Measurements from ENCODE around the gene TTBK2.

TTBK2 gene

DNA sequence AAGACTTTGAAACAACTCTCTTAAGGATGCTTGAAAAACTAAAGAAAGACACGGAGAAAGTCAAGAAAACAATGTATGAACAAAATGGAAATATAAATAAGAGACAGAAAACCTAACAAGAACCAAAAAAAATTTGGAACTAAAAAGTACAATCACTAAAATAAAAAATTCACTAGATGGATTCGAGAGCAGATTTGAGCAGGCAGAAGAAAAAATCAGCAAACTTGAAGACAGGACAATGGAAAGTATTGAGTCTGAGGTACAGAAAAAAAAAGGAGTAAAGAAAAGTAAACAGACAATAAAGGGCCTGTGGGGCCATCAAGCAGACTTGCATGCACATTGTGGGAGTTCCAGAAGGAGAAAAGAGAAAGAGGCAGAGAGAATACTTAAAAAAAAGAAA lies 170.3 kb downstream of the TTBK2 start:
- DNase-seq, result no peak

DNA sequence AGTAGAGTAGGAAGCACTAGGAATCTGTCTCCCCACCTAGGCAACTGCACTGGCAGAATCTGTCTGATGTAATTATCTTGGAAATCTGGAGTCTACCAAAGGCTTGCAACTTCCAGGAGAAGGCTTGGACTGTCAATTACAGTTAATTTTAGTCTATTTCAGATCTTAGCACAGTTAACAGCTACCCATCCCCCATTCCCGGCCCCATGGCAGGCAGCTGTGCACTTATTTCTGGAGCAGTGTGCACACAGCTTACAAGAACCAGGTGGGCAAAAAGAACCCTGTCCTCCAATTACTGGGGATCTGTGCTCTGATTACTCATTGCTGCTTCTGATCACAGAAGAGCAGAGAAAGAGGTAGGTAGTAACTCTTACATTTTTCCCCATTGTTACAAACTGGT lies 171.3 kb downstream of the TTBK2 start:
- DNase-seq, result no peak

DNA sequence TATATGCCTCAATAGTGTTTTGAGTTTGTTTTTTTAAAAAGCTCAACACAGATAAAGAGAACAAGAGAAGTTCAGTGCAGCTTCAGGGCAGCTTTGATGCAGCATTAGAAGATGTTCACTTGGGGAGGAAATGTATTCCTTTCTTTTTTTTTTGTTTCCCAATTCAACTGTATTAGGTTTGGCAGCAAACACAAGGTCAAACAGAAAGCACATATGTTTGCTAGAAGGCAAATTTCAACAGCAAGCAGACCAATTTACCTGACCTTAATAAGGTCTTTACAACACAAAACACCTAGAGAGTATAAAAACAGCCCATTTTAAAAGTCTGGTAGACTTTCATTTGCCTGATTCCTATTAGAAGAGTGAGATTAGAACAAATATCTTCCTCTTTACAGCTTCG lies 176.4 kb downstream of the TTBK2 start:
- no peak for DNase-seq

DNA sequence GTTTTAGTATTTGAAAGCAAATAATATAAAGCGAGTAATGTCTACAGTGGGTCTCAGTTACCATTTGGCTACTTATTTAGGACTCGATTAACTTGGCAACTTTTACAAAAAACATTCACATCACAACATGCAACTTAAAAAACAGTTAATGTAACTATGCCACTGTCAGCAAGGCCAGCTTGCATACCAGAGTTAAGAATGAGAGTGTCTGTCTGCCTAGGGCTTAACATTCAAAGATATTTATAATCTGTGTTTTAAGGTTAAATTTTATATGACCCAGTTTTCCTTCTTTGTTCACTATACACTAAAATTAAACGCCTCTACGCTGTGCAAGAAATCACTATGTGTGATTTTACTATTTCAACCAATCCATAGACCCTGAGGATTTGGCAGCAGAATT lies 178.4 kb downstream of the TTBK2 start:
- DNase-seq, result no peak

DNA sequence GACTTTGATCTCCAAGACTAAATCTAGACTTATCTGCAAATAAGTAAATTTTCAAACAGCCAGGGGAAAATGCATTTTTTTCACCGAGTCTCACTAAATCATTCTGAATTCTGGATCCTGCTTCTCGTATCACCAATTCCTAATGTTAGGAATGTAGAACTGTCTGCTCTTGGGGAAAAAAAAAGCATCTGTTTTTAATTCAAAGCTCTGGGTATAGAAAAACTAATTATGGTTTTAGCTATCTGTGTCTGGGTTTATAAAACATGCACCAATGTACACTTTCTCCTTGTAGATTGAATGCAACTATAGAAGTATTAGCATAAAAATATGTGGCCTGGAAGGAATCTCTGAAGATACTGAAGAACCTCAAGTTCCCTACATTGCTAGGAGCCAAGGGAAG lies 178.9 kb downstream of the TTBK2 start:
- DNase-seq, result no peak

DNA sequence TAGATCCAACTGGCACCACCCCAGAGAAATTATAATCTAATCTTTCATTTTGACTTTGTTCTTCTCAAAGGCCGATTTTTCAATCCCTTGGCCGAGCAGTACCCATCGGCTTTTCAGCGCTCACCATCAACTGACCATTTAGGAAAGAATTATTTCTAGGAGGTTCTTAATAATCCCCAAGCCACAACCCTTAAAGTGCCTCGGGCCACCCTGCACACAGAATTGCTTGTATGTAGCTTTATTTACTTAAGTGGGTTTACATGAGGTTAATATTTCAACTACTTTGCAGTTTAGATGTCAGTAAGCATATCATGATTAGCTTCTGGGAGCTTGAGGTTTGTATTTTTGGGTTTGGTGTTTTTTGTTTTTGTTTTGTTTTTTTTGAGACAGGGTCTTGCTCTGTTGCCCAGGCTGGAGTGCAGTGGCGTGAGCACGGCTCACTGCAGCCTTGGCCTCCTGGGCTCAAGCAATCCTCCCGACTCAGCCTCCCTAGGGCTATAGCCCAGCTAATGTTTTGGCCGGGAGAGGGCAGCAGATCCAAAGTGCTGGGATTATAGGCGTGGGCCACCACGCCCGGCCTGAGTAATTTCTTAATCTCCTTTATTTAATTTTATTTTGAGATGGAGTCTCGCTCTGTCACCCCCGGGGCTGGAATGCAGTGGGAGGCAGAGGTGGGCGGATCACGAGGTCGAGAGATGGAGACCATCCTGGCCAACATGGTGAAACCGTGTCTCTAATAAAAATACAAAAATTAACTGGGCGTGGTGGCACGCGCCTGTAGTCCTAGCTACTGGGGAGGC lies 182.8 kb downstream of the TTBK2 start:
- no peak for DNase-seq

DNA sequence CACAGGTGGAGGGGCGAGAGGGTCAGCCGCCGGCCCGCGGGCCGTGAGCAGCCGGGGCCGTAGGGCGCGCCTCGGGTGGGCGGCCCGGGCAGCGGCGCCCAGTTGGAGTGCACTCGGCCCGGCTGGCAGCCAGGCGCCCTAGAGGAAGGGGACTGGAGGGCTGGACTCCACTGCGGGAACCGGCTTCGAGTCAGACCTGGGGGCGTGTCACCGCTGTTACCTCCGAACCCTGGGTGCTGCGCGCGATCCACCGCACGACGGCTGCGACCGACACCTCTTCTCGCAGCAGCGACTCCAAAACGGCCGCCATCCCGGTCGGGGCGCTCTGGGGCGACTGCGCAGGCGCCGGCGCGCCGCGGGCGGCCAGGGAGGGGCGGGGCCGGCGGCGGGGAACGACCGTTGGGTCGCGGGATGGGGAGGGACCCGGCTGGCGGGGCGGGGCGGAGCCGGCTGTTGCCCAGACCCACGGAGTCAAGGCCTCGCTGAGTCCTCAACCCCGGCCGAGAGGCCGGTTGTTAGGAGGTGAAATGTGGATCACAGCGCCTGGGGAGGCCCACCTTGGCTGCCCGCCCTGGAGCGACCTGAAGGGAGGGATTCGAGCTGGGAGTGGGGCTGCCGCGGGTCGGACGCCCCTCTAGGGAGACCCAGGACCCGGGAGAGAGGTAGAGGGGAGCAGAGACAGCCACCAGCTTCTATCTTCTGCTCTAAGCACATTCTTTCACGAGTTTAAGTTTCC lies 183.6 kb downstream of the TTBK2 start, which contains the start of gene CDAN1:
Gene CDAN1 (minus strand): TSS at position 336 of the 736 bp plus-strand sequence. CDS start 26 bp downstream, at position 310.
- peak; percentile 82 for DNase-seq

DNA sequence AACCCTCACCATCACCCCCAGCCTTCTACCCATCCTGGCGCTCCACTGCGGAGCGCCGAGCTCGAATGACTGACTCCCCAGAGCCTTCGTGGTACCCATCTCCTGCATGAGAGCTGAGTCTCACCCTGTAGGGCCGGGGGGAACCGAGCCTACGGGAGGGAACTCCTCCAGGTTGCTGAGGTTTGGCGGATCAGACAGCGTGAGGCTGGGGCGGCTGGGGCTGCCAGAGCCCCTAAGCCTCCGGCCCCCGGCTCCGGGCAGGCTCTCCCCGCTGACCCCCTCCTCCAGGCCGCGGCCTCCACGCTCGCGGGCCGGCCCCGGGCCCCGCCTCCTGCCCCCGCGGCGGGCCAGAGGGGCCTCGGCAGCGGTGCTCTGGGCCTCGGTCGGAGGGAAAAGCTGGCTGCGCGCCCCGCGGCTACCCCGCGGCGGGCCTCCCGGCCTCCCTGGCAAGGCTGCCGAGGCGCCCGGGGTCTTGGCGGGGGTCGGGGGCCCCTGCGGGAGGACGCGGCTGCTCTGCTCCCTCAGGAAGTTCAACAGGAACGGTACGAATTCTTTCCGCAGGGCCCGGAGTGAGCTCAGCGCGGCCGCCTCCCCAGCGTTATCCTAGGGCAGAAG lies 184.3 kb downstream of the TTBK2 start:
- DNase-seq, result no peak

DNA sequence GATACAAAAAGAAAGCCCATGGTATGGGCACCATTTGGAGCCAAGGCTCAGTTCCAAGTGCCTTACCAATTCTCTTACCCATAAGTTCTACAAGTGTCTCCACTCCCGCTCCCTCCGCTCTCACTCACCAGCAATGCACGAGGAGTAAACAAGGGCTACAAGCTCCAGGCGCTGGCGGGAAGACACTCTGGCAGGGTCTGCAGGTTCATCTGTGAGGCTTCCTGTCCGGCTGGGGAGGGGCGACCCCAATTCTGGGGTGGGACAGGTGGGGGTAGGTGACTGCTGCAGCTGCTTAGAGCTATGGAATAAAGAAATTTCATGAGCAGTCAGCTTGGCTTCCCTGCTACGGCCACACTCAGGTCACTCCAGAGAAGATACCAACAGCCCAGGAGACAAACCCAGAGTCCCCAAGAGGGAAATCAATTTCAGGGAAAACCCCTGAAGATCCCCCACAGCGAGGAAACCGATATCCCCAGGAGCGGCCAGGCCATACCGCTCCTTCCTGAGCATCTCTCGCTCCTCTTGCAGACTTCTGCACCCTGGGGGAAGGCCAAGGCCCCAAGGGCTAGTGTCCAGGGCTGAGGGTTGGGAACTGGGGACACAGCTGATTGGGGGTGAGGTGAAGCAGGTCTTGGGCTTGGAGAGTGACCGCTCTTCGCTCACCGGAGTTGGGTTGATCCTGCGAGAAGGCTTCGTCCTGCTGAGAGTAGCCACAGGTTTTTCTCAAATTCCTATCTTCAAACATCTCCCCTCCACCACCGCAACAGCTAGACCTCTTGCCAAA lies 185.0 kb downstream of the TTBK2 start:
- DNase-seq, result no peak

DNA sequence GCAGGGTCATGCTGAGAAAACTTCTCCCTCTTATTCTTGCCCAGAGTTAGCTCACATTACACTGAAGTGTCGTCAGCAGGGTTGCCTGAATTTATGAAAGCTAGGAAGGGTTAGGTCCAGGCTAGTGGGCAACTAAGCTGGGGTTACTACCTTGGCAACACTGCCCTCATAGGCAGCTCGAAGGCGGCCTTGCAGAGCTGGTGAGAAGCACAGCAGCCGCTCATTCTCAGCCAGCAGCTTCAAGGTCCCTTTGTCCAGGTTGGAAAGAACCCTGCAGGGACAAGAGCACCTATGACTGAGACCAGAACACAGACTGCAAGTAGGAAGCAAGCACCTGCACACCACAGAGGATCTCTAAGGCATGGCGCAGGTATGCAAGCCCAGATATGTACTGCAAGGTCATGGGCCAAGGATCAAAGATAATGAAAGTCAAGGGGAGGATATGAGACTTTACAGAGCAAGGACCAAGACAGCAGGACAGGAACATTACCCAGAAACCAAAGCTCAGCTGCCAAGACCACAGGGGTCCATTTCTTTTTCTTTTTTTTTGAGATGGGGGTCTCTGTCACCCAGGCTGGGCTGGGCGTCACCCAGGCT lies 186.4 kb downstream of the TTBK2 start:
- no peak for DNase-seq

DNA sequence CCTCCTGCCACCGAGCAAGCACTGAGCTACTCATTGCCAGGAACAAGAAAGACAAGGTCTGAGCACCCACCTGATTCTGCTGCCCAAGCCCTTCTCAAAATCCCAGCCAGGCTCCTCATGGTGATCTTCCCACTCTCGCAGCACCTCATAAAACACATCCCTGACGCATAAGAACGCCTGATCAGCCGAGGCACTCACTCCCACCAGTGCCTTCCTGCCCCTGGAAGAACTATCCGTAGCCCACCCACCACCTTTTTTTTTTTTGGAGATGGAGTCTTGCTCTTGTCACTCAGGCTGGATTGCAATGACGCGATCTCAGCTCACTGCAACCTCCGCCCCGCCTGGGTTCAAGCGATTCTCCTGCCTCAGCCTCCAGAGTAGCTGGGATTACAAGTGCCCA lies 187.6 kb downstream of the TTBK2 start:
- no peak for DNase-seq

DNA sequence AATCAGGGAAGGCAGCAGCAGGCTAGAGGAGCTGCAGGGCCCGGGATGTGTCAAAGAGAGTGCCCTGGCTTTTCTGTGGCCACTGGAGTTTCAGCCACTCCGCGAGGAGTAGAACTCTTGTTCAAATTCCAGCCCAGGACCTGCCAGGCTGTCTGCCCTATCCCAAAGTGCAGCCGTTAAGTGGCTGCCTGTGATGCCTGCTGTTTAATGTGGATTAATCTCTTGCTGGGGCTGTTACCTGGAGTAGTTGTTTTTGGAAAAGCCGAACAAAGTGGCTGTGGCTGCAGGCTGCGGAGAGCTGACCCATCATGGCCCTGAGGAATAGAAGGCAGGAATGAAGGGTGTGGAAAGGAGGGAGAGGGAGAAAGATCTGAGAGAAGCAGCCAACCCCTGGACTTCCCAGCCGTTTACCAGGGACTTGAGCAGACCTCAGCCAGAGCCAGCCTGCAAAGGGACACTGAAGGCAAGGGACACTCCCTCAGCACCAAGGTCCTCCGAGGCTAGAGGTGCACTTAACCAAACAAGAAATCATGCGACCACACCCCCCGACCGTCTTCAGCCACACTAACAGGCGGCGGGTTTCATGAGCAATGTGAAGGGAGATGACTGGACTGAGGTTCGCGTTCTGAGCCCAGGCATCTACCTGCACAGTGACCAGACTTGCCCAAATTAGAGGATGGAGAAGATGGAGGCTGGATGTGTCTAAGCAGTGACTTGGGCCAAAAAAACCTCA lies 188.3 kb downstream of the TTBK2 start:
- DNase-seq, result no peak

DNA sequence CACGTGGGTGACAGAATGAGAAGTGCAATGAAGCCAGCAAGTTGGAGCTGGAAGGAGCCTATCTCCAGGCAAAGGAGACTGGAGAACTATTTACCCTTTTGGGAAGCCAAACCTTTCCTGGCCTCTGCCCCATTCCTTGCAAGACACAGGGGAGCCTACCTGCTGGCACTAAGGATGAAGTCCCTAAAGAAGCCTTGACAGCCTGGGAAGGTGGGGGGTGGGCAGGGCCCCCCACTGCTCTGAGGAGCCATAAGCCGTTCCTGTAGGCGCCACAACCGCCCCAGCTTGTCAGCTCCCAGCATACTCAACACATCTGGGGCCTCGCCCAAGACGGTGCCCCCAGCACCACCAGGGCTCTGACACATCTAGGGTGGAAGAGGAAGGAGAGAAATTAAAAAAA lies 189.1 kb downstream of the TTBK2 start:
- no peak for DNase-seq

DNA sequence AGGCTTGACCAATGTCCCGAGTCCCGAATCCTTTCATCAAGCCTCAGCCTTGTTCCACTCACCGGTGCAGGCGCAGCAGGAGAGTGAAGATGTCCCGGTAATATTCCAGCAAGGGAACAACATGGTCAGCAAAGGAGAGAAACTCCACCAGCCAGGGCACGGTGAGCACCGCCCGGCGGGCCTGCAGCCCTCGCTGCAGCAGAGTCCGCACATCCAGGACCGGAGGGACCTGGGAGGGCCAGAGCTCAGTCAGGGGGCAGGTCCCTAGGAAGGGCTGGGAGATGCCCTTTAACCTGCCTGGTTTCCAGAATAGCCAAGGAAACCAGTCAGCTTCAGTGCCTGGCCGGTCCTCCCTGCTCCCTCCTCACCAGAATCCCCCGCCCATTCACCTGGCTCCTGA lies 190.0 kb downstream of the TTBK2 start:
- no peak for DNase-seq

DNA sequence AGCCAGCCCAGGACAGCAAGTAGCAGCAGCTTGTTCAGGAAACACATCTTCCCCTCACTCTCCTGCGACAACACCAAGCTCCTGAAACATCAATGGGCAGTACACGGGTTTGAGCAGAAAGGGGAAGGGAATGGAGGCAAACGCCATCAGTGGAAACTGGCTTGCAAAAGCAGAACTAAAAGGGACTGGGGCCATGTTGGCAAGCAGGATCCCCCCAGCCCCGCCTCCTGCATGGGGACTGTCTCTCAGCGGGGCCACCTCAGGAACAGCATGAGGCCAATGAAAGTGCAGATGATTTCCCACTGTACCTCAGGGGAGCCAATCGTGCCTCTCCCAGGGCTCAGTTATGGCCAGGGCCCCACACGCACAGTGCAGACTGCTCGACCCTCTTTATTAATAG lies 190.4 kb downstream of the TTBK2 start:
- DNase-seq, result no peak

DNA sequence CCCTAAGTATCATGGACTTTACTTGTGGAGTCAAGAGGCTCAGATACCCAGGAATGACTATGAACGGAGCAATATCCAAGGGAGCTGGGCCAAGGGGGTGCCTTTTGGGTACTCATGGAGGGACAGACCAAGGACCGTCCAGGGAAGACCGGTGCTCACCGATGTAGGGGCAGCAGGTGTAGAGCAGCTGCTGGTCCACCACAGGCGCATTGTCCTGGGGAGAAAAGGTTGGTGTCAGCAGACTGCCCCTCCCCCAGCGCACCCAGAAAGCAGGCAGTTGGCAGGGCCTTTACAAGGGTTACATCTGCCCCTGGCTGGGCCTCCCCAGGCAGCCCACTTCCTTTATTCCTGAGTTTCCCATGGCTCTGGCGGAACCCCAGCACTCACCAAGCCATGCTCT lies 191.2 kb downstream of the TTBK2 start:
- DNase-seq, result no peak

DNA sequence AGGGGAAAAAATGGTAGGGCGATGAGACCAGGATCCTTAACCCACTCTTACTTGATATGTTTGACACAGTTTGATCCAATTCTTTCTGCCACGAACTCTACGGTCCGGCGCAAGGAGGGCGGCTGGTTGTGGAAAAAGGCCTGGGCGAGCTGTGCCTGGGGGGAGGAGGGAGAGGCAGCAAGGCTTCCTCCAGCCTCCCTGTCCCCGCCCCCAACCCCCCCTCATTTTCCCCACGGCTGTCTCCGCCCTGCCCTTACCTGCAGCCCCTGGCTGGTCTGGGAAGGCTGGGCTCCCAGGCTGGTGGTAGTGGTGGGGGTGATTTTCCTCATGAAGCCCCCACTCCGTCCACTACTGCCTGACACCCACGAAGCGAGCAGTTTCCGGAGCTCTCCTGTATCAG lies 191.6 kb downstream of the TTBK2 start:
- no peak for DNase-seq

DNA sequence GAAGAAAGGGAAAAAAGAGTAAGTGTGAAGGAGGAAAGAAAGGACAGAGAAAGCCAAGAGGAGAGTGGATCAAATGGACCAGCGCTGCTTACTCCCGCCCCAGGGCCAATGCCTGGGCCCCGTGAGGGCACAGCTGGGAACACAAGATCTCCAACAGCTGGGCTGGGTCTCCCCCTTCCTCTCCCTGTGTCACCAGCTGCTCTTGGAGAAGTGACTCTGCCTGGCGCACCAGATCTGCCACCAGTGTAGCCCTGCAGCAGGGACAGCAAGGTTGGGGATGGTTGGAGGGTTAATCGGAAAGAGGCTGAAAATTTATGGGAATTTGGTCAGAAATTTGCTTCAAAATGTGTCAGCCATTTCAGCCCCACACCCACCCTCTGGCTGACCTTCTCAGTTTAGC lies 192.0 kb downstream of the TTBK2 start:
- DNase-seq, result peak; percentile 3

DNA sequence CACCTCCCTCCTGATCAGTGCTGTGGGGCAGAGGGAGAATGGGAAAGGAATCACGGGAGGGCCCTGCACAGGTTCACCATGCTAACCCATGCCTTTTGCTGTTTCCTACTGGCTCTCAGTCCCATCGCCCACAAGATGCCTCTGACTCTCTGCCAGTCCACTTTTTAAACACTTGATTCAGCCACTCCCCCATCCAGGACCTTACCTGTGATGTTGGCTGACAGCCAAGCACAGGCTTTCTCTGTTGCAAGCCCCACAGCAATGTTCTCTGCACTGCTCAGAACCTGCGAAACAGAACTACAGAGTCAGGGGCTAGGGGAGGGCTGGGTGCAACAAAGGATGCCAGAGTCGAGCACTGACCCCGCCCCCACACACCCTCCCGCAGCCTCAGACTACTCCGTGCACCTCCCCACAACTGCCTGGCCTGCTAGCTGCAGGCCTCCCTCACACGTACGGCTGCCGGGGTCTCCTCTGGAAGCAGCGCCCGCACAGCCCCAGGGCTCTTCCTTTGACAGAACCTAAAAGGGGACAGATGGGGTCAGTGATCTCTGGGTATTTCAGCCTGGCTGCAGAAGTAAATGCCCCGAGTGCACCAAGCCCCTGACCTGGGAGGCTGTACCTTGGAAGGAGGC lies 192.7 kb downstream of the TTBK2 start:
- no peak for DNase-seq

DNA sequence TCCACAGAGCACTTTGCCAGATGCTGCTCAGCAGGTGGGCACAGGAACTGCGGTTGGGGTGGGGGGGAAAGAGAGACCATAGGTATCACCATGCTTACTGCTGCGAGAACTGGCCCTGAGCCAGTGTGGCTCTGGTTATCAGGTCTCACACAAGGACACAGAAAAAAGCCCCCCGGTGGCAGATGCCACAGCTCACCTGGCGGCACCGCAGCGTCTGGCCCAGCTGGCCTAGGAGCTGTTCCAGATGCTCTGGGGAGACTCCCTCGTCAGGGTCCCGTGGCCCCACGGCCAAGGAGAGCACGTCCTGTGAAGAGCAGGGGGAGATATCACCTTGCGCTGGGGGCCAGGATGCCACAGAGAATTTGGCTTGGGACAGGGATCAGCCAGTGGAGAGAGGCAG lies 194.5 kb downstream of the TTBK2 start:
- no peak for DNase-seq

DNA sequence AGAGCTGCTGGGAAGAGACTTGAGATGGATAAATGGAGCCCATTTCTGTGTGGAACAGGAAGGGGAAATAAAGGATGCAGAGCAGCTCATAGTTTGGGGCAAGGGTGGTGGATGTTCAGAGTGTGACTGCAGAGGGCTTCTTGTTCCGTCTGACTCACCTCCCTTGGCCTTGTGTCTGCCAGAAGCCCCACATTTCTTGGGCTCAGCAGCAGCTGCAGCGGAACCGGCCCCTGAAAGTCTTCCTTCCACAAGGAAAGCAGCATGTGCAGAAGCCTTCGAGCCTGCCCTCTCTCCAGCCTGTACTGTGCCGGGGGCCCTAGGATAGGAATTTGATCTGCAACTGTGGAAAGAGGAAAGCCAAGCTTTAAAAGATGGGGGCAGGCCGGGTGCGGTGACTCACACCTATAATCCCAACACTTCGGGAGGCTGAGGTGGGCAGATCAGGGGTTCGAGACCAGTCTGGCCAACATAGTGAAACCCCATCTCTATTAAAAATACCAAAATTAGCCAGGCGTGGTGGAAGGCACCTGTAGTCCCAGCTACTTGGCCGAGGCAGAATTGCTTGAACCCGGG lies 195.2 kb downstream of the TTBK2 start:
- DNase-seq, result no peak

Data from midbrain (tissue), 1 donor.